NB4 (cell line): ENCODE results near the gene HS3ST3B1.

ENCODE experiments used
- DNase-seq: peaks from one replicate; pipeline ENCODE4 v3.0.0; 2010; ENCODE audit warnings: low read depth
- H3K4me3 ChIP-seq: one replicate; pipeline ENCODE4 v1.5.1; 2011; ENCODE audit warnings: mild to moderate bottlenecking, low read depth, low read length, moderate library complexity
- MYC ChIP-seq: IDR thresholded peaks from 2 replicates; pipeline ENCODE4 v1.6.1; 2011; ENCODE audit warnings: low read depth, low read length
- POLR2A ChIP-seq: IDR thresholded peaks from 2 replicates; pipeline ENCODE4 v1.6.1; 2011; ENCODE audit warnings: mild to moderate bottlenecking; ENCODE audit not compliant: insufficient read length; ENCODE audit errors: extremely low read depth
- TF ChIP-seq, protein P1 (sequence below): IDR thresholded peaks from one replicate; pipeline ENCODE4 v1.5.1; 2012; ENCODE audit warnings: low read depth, low read length
- TF ChIP-seq, protein P2 (sequence below): IDR thresholded peaks from 2 replicates; pipeline ENCODE4 v1.6.1; 2011; ENCODE audit warnings: low read depth, low read length

HS3ST3B1 gene

DNA sequence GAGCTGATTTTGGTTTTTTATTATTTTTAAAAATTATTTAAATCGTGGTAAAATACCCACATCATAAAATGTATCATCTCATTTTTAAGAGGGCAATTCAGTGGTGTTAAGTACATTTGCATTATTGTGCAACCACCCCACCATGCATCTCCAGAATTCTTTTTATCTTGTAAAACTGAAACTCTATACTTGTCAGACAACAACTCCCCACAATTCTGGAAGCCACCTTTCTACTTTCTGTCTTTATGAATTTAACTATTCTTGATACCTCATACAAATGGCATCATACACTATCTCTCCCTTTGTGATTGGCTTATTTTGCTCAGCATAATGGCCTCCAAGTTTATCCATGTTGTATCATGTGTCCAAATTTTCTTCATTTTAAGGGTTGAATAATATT lies 97.9 kb downstream of the HS3ST3B1 start:
- no peak for DNase-seq
- TF ChIP-seq, protein P1, sequence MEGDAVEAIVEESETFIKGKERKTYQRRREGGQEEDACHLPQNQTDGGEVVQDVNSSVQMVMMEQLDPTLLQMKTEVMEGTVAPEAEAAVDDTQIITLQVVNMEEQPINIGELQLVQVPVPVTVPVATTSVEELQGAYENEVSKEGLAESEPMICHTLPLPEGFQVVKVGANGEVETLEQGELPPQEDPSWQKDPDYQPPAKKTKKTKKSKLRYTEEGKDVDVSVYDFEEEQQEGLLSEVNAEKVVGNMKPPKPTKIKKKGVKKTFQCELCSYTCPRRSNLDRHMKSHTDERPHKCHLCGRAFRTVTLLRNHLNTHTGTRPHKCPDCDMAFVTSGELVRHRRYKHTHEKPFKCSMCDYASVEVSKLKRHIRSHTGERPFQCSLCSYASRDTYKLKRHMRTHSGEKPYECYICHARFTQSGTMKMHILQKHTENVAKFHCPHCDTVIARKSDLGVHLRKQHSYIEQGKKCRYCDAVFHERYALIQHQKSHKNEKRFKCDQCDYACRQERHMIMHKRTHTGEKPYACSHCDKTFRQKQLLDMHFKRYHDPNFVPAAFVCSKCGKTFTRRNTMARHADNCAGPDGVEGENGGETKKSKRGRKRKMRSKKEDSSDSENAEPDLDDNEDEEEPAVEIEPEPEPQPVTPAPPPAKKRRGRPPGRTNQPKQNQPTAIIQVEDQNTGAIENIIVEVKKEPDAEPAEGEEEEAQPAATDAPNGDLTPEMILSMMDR, result no peak
- TF ChIP-seq, protein P2, sequence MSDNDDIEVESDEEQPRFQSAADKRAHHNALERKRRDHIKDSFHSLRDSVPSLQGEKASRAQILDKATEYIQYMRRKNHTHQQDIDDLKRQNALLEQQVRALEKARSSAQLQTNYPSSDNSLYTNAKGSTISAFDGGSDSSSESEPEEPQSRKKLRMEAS, result no peak
- TF ChIP-seq POLR2A (no peak), MYC (no peak)
- H3K4me3 ChIP-seq, result no peak overlapping the region
